GM12872 (cell line): ENCODE results near the gene CARD10.

ENCODE experiments used
- TF ChIP-seq, protein P1 (sequence below): IDR thresholded peaks from 3 replicates; pipeline ENCODE4 v1.5.1; 2011; ENCODE audit warnings: low read depth, mild to moderate bottlenecking, low read length, moderate library complexity; ENCODE audit not compliant: insufficient read depth

The CARD10 gene, protein sequence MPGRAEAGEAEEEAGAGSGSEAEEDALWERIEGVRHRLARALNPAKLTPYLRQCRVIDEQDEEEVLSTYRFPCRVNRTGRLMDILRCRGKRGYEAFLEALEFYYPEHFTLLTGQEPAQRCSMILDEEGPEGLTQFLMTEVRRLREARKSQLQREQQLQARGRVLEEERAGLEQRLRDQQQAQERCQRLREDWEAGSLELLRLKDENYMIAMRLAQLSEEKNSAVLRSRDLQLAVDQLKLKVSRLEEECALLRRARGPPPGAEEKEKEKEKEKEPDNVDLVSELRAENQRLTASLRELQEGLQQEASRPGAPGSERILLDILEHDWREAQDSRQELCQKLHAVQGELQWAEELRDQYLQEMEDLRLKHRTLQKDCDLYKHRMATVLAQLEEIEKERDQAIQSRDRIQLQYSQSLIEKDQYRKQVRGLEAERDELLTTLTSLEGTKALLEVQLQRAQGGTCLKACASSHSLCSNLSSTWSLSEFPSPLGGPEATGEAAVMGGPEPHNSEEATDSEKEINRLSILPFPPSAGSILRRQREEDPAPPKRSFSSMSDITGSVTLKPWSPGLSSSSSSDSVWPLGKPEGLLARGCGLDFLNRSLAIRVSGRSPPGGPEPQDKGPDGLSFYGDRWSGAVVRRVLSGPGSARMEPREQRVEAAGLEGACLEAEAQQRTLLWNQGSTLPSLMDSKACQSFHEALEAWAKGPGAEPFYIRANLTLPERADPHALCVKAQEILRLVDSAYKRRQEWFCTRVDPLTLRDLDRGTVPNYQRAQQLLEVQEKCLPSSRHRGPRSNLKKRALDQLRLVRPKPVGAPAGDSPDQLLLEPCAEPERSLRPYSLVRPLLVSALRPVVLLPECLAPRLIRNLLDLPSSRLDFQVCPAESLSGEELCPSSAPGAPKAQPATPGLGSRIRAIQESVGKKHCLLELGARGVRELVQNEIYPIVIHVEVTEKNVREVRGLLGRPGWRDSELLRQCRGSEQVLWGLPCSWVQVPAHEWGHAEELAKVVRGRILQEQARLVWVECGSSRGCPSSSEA

DNA sequence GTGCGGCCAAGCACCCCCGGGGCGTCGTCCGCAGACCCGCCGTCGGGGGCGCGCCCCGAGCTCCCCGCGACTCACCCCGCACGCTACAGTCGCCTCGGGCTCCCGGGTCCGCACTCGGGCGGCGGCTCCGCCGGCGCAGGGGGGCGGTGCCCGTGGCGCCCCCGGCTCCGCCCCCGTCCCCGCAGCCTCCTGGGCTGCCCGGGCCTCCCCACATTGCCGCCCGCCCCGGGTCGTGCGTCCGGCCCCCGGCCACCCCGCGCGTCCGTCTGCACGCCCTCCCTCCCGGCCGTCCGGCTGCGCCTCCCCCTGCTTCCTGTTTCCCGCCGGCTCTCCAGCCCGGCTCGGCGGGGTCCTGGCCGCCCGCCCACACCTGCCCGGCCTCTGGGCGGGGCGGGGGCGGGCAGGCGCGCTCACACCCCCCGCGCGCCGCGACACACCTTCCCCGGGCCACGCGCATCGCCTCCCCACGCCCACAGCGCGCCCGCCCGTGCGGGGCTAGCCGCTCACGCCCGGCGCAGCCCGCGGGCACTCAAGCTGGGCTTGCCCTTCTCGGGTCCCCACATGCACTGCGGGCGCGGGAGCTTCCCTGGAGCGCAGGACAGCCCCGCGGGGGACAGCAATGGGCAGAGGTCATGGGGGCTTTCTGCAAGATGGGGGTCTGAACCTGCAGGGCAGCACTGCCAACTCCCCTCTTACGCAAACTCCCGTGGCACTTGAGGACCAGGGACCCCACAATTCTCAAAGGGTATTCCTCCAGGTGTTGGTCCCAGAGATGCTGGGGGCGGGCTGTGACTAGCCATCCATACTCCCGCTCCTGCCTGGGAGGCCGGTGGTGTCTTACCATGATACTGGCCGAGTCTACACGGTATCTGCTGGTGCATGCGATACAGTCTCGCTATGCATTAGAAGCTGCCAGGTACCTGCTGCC, at the start of gene CARD10:
Gene CARD10 (minus strand): TSS at position 148 of the 928 bp plus-strand sequence. CDS start 215 bp downstream, outside the sequence.
- TF ChIP-seq, protein P1, sequence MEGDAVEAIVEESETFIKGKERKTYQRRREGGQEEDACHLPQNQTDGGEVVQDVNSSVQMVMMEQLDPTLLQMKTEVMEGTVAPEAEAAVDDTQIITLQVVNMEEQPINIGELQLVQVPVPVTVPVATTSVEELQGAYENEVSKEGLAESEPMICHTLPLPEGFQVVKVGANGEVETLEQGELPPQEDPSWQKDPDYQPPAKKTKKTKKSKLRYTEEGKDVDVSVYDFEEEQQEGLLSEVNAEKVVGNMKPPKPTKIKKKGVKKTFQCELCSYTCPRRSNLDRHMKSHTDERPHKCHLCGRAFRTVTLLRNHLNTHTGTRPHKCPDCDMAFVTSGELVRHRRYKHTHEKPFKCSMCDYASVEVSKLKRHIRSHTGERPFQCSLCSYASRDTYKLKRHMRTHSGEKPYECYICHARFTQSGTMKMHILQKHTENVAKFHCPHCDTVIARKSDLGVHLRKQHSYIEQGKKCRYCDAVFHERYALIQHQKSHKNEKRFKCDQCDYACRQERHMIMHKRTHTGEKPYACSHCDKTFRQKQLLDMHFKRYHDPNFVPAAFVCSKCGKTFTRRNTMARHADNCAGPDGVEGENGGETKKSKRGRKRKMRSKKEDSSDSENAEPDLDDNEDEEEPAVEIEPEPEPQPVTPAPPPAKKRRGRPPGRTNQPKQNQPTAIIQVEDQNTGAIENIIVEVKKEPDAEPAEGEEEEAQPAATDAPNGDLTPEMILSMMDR: no peak

DNA sequence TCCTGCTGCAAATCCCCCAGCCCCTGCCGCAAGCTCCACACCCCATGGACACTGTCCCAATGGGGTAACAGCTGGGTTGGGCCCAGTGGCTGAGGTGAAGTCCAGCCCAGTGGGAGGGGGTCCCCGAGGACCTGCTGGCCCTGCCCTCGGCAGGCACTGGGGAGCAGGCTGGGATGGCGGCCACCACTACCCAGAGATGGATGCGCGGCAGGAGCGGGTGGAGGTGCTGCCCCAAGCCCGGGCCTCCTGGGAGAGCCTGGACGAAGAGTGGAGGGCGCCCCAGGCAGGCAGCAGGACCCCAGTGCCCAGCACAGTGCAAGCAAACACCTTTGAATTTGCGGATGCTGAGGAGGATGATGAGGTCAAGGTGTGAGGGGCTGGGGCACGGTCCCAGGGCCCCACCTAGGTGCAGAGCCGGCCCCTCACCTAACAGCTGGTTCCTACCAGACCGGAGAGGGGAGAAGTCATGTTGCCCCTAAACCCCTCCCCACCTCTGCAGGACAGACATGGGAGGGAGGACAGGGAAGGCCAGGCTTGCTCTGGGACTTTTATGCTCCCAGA, 49.3 kb upstream of the CARD10 start:
- TF ChIP-seq, protein P1: no peak

DNA sequence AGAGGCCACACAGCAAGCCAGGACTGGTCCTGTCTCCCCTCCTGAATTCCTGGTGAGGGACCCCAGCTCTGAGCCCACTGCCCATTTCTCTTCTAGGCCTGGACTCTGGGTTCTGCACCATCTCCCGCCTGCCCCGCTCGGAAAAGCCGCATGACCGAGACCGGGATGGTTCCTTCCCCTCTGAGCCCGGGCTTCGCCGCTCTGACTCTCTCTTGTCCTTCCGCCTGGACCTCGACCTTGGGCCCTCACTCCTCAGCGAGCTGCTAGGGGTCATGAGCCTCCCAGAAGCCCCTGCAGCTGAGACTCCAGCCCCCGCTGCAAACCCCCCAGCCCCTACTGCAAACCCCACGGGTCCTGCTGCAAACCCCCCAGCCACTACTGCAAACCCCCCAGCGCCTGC, 48.8 kb upstream of the CARD10 start:
- TF ChIP-seq, protein P1: no peak

DNA sequence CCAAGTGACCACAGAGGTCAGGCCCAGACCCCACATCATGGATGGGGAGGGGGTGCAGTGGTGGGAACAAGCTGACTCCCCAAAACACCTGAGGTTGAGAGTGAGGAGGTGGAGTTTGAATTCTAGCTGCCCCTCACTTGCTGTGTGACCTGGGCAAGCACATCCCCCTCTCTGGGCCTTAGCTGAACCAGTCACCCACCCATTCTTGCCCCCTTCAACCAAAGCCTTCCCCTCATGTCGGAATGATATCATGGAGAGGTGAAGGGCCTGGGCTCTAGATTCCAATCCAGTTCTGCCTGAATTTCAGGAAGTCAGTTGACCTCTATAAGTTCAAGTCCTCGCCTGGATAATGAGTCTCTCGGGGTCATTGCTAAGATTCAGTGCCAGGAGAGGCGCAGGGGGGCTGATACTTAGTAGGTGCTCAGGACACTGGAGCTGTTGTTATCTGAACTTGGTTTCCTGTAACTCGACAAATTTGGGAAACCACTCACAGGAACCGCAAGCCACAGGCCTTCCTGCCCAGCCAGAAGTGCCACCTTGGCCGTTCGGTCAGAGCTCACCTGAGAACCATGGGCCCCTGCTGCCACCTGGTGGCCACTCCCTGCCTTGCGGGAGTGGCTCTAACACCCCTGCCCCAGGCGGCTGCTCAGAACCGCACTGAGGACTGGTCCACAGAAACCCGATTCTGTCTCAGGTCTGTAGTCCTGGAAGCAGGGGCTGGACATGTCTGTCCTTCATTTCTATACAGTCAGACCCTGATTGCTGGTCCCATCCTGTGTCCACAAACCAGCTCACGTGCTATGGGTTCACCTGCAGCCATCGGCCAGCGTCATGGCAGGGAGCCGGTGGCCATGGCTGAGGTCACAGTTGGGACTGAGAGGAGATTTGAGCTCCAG, 47.9 kb upstream of the CARD10 start:
- TF ChIP-seq, protein P1: peak; percentile 99

DNA sequence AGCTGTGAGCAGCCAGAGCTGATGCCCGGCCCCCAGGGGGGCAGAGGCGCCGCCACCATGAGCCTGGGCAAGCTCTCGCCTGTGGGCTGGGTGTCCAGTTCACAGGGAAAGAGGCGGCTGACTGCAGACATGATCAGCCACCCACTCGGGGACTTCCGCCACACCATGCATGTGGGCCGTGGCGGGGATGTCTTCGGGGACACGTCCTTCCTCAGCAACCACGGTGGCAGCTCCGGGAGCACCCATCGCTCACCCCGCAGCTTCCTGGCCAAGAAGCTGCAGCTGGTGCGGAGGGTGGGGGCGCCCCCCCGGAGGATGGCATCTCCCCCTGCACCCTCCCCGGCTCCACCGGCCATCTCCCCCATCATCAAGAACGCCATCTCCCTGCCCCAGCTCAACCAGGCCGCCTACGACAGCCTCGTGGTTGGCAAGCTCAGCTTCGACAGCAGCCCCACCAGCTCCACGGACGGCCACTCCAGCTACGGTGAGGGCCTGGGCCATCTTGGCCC, 47.2 kb upstream of the CARD10 start:
- TF ChIP-seq, protein P1: no peak

DNA sequence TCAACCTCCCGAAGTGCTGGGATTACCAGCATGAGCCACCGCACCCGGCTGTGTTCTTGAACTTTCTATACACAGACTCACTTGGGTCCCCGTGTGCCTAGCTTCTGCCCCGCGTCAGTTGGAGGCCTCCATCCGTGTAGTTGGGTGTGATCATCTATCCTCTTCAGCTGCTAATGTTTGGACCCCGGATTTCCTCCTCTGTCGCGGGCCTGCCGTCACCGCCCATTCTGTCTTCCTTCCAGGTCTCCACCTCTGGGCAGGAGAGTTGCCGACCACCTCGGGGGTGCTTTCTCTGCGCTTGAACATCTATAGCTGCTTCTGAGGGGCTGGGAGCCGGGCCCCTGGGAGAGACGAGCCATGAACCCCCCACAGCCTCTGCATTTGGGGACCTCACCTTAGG, 46.6 kb upstream of the CARD10 start:
- TF ChIP-seq, protein P1: no peak
